GM23248 (cell line): Measurements from ENCODE around the gene TPD52L2. TPM values are rescaled to one million over a fixed set of nuclear protein-coding genes. Genes with fewer than 3 reads are reported as not detected.

Source experiments
- DNase-seq: peaks from one replicate; pipeline ENCODE4 v3.0.0-alpha.2; 2015
- H2AFZ ChIP-seq: fragments of 200-600 bp; sonication (generic); 2 replicates; pipeline ENCODE4 v1.6.1; 2016; ENCODE audit warnings: antibody characterized with exemption
- H3F3A ChIP-seq: fragments of 200-600 bp; sonication (generic); 2 replicates; pipeline ENCODE4 v1.6.1; 2016; ENCODE audit warnings: mild to moderate bottlenecking, antibody characterized with exemption, mixed run types; ENCODE audit not compliant: insufficient read depth
- H3K27ac ChIP-seq: fragments of 200-600 bp; sonication (generic); 2 replicates; pipeline ENCODE4 v1.5.1; 2016; ENCODE audit warnings: mild to moderate bottlenecking
- H3K27me3 ChIP-seq: fragments of 200-600 bp; sonication (generic); replicated peaks from 2 replicates; pipeline ENCODE4 v1.6.1; 2016; ENCODE audit warnings: mild to moderate bottlenecking; ENCODE audit not compliant: insufficient read depth
- H3K36me3 ChIP-seq: fragments of 200-600 bp; sonication (generic); 2 replicates; pipeline ENCODE4 v1.6.1; 2016; ENCODE audit warnings: low read depth, mild to moderate bottlenecking
- H3K4me1 ChIP-seq: fragments of 200-600 bp; sonication (generic); 2 replicates; pipeline ENCODE4 v1.6.1; 2016; ENCODE audit warnings: mild to moderate bottlenecking; ENCODE audit not compliant: insufficient read depth
- H3K4me2 ChIP-seq: fragments of 200-600 bp; sonication (generic); one replicate; pipeline ENCODE4 v1.6.1; 2016; ENCODE audit warnings: mild to moderate bottlenecking; ENCODE audit not compliant: unreplicated experiment
- H3K4me3 ChIP-seq: fragments of 200-600 bp; sonication (generic); 2 replicates; pipeline ENCODE4 v1.5.1; 2016; ENCODE audit warnings: mild to moderate bottlenecking
- H3K79me2 ChIP-seq: fragments of 200-600 bp; sonication (generic); 2 replicates; pipeline ENCODE4 v1.6.1; 2016; ENCODE audit warnings: mild to moderate bottlenecking; ENCODE audit not compliant: insufficient read depth
- H3K9ac ChIP-seq: fragments of 200-600 bp; sonication (generic); 2 replicates; pipeline ENCODE4 v1.6.1; 2016; ENCODE audit warnings: mild to moderate bottlenecking
- H3K9me2 ChIP-seq: fragments of 200-600 bp; sonication (generic); 2 replicates; pipeline ENCODE4 v1.6.1; 2016; ENCODE audit warnings: mixed run types, mild to moderate bottlenecking, moderate library complexity; ENCODE audit not compliant: insufficient read depth
- H3K9me3 ChIP-seq: fragments of 200-600 bp; sonication (generic); one replicate; pipeline ENCODE4 v1.6.1; 2017; ENCODE audit warnings: low read depth
- H4K20me1 ChIP-seq: fragments of 200-600 bp; sonication (generic); 2 replicates; pipeline ENCODE4 v1.6.0; 2016; ENCODE audit not compliant: insufficient read depth
- EZH2 ChIP-seq: fragments of 200-600 bp; sonication (generic); IDR thresholded peaks from 2 replicates; pipeline ENCODE4 v1.6.1; 2018; ENCODE audit warnings: antibody characterized with exemption, mild to moderate bottlenecking; ENCODE audit not compliant: insufficient read depth, poor library complexity, severe bottlenecking
- EZH2phosphoT487 ChIP-seq: fragments of 200-600 bp; sonication (generic); IDR thresholded peaks from 2 replicates; pipeline ENCODE4 v1.6.1; 2018; ENCODE audit warnings: antibody characterized with exemption, moderate library complexity, mild to moderate bottlenecking, low read depth; ENCODE audit not compliant: insufficient read depth
- WGBS, 2 experiments: methylation state at CpG; one replicate each; pipeline ENCODE4 v1.1.6; 2015 to 2017; ENCODE audit warnings: low lambda C conversion rate in 2 of 2, low coverage in 1 of 2; ENCODE audit errors: missing lambda C conversion rate in 2 of 2; 5-methylcytosine and 5-hydroxymethylcytosine counted together
- in situ Hi-C: fragments of 300-500 bp; cut with MboI; formaldehyde crosslinking; loops from 2 replicates; pipeline ENCODE4 v1.15.0; 2020
- polyA plus RNA-seq: library from polyadenylated mRNA; unstranded; fragments of >200 nt; fragmentation: Nextera tagmentation; extraction: Ambion mirVana; gene quantifications from 2 replicates; pipeline ENCODE4 v1.2.1, GENCODE V29; 2016
- total RNA-seq: library from RNA; depleted of rRNA; stranded (reverse); fragments of >200 nt; shearing (Covaris generic); gene quantifications from 2 replicates; pipeline ENCODE4 v1.2.3, GENCODE V29; 2014

TPD52L2 gene
- total and polyA plus RNA-seq, 2 experiments from 2014 or later, result 214 to 220 TPM

GRCh38 chr20:63895202-63895951, 30.3 kb downstream of the TPD52L2 start:
- Histone ChIP-seq H3K9me2 (no peaks in the 10 kb centered on the region), H4K20me1 (peaks cover 10% of the 10 kb centered on the region; the same call in 1 of the 2 replicates), H3K27me3 (no peaks in the 10 kb centered on the region), H3K4me1 (peaks cover 12% of the 10 kb centered on the region), H3K9ac (peak overlapping the region; percentile 89), H2AFZ (peak overlapping the region; percentile 45), H3K9me3 (no peaks in the 10 kb centered on the region), H3F3A (peaks cover 51% of the 10 kb centered on the region), H3K27ac (peak overlapping the region; percentile 73), H3K79me2 (peaks cover 55% of the 10 kb centered on the region), H3K36me3 (peaks cover 7% of the 10 kb centered on the region), H3K4me3 (peak overlapping the region; percentile 87), H3K4me2 (peak overlapping the region; percentile 82)
- in situ Hi-C loops, result no loop called here
- WGBS, 2 experiments, result 2% methylated on average over 38 to 52 of the region's 87 CpGs
- no peak for TF ChIP-seq EZH2phosphoT487
- TF ChIP-seq EZH2, result no peak
- DNase-seq, result no peak

- H3K4me2 ChIP-seq, result peak overlapping the region; percentile 82
- H4K20me1 ChIP-seq, result peaks cover 10% of the 10 kb centered on the region; the same call in 1 of the 2 replicates
- H3K9me2 ChIP-seq, result no peaks in the 10 kb centered on the region
- no peaks in the 10 kb centered on the region for H3K27me3 ChIP-seq
- 0 to 1% methylated on average over 5 of the region's 5 CpGs for WGBS, 2 experiments
- peak overlapping the region; percentile 89 for H3K9ac ChIP-seq
- peaks cover 12% of the 10 kb centered on the region for H3K4me1 ChIP-seq
- in situ Hi-C loops, result no loop called here
- peak; percentile 65 for DNase-seq
- peak overlapping the region; percentile 87 for H3K4me3 ChIP-seq
- peak overlapping the region; percentile 45 for H2AFZ ChIP-seq
- H3K36me3 ChIP-seq, result peaks cover 2% of the 10 kb centered on the region; the same call in 1 of the 2 replicates
- H3K79me2 ChIP-seq, result peaks cover 55% of the 10 kb centered on the region
- H3F3A ChIP-seq, result peaks cover 48% of the 10 kb centered on the region
- TF ChIP-seq EZH2, result no peak
- no peak for TF ChIP-seq EZH2phosphoT487
- H3K9me3 ChIP-seq, result no peaks in the 10 kb centered on the region
- peak overlapping the region; percentile 73 for H3K27ac ChIP-seq
Measured at GRCh38 chr20:63895952-63896263, 30.8 kb downstream of the TPD52L2 start.

- H3K36me3 ChIP-seq, result no peaks in the 10 kb centered on the region
- in situ Hi-C loops, result no loop called here
- peak overlapping the region; percentile 82 for H3K4me2 ChIP-seq
- H3K79me2 ChIP-seq, result peaks cover 61% of the 10 kb centered on the region
- no peak for TF ChIP-seq EZH2
- no peak for TF ChIP-seq EZH2phosphoT487
- H4K20me1 ChIP-seq, result peaks cover 10% of the 10 kb centered on the region; the same call in 1 of the 2 replicates
- 11% methylated on average over 18 of the region's 18 CpGs for WGBS, 2 experiments
- peaks cover 12% of the 10 kb centered on the region for H3K4me1 ChIP-seq
- peaks cover 42% of the 10 kb centered on the region for H3F3A ChIP-seq
- peak overlapping the region; percentile 73 for H3K27ac ChIP-seq
- H2AFZ ChIP-seq, result peak overlapping the region; percentile 45; the same call in 1 of the 2 replicates
- DNase-seq, result peak; percentile 67
- peak overlapping the region; percentile 87 for H3K4me3 ChIP-seq
- H3K9me3 ChIP-seq, result no peaks in the 10 kb centered on the region
- no peaks in the 10 kb centered on the region for H3K27me3 ChIP-seq
- H3K9ac ChIP-seq, result peak overlapping the region; percentile 89
- H3K9me2 ChIP-seq, result no peaks in the 10 kb centered on the region
Measured at GRCh38 chr20:63896264-63897105, 31.4 kb downstream of the TPD52L2 start.

GRCh38 chr20:63897978-63898561, 33.0 kb downstream of the TPD52L2 start:
- Histone ChIP-seq H3K27ac (no peak overlapping the region), H4K20me1 (peaks cover 10% of the 10 kb centered on the region; the same call in 1 of the 2 replicates), H3K9ac (no peak overlapping the region), H3K4me2 (no peak overlapping the region), H3K27me3 (no peaks in the 10 kb centered on the region), H3K36me3 (no peaks in the 10 kb centered on the region), H3K79me2 (peaks cover 77% of the 10 kb centered on the region), H3K9me2 (no peaks in the 10 kb centered on the region), H3F3A (peaks cover 27% of the 10 kb centered on the region), H3K4me1 (peaks cover 12% of the 10 kb centered on the region), H3K9me3 (no peaks in the 10 kb centered on the region), H3K4me3 (no peak overlapping the region), H2AFZ (no peak overlapping the region)
- in situ Hi-C loops, result no loop called here
- TF ChIP-seq EZH2 (no peak), EZH2phosphoT487 (no peak)
- DNase-seq, result no peak
- WGBS, 2 experiments, result 83 to 88% methylated on average over 6 of the region's 6 CpGs
